RKO (cell line): ENCODE results near the gene ZBTB8OS.
"Not testable (repeated sequence)": the region's sequence is repeated elsewhere in the genome, so short reads cannot be mapped to it uniquely, and the experiment has no call there.

Experiments used
- DNase-seq: peaks from one replicate; pipeline ENCODE4 v3.0.0-alpha.2; 2016; ENCODE audit warnings: low spot score

ZBTB8OS gene

GRCh38 chr1:32650248-32650751 lies at the start of gene ZBTB8OS:
Gene ZBTB8OS (minus strand): TSS chr1:32650550. CDS start chr1:32650529, 21 bp downstream.
- DNase-seq, result peak; percentile 97

DNA sequence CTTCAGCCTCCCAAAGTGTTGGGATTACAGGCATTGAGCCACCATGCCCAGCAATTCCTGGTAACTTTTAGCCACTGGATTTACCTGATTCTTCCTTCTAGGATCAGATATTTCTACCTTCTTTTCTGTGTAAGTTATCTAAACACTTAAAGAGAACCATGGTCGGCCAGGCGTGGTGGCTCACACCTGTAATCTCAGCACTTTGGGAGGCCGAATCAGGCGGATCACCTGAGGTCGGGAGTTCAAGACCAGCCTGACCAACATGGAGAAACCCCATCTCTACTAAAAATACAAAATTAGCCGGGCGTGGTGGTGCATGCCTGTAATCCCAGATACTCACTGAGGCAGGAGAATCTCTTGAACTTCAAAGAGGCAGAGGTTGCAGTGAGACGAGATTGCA lies 46.6 kb upstream of the ZBTB8OS start:
- not testable (repeated sequence) for DNase-seq

DNA sequence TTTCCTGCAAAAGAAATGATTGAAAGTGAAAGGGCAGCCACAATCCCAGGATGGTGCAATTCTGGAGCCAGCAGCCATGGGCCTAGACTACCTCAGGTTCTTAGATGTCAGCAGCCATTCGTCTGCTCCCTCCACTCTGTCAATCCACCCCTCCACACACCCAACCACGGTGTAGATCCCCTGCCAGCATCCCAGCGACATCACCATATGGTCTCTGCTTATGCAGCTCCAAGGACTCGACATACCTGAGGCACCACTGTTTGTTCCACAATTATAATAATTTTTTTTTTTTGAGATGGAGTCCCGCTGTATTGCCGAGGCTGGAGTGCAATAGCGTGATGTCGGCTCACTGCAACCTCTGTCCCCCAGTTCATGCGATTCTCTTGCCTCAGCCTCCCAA lies 45.7 kb upstream of the ZBTB8OS start:
- DNase-seq, result no peak

DNA sequence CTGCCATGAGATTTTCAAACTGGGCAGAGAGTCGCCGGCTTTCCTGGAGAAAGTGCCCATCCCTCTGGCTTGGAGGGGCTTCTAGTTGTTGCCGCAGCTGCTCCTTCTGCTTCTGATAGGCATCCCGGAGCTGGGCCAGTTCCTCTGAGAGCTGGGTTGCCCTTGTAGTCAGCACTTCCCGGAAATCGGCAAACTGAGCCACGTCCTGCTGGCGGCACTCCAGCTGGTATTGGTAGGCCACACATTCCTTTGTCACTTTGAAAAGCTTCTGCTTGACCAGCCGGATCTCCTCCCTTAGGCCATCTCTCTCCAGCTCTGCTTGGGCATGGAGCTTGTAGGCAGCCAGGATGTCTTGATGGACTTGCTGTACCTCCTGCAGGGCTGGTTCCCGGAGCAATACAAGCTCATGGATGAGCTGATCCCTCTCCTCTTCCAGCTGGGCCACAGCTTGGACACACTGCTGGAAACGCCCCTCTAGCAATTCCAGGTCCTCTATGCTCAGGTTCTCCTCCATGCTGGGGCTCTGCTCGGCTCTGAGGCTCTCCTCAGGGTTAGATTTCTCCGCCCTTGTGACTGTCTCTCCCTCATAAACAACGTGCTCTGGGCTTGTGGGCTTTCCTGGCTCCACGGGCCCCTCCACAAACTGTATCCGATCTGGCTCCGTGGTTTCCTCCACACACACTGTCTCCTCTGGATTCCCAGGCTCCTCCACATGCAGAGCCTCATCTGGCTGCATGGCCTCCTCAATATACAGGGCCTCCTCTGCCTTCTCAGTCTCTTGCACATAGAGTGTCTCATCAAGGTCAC lies 45.0 kb upstream of the ZBTB8OS start:
- DNase-seq, result no peak

GRCh38 chr1:32693455-32694174 lies 43.3 kb upstream of the ZBTB8OS start:
- DNase-seq, result no peak

DNA sequence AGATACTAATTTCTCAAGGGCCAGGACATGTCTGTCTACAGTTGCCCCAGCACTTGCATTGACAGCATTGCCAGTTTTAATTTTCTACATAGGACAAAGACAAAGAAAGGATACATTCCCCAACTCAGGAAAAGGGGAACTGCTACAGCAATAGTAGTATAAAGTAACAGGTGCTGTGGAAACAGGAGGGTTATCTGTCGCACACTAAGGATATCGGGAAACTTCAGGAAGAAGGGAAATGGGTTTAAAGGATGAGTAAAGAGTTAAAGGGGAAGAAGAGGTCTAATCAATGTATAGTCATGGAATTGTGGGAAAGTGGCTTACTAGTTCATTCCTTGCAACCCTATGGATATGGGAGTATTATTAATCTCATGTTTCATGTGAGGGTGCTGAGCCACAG lies 36.0 kb upstream of the ZBTB8OS start:
- DNase-seq, result no peak

- DNase-seq, result no peak
Measured at GRCh38 chr1:32685498-32685897, 35.1 kb upstream of the ZBTB8OS start.

GRCh38 chr1:32684167-32684811 lies 33.9 kb upstream of the ZBTB8OS start:
- DNase-seq, result no peak

GRCh38 chr1:32683397-32683796 lies 33.0 kb upstream of the ZBTB8OS start:
- no peak for DNase-seq

GRCh38 chr1:32681999-32682398 lies 31.6 kb upstream of the ZBTB8OS start:
- DNase-seq, result no peak

DNA sequence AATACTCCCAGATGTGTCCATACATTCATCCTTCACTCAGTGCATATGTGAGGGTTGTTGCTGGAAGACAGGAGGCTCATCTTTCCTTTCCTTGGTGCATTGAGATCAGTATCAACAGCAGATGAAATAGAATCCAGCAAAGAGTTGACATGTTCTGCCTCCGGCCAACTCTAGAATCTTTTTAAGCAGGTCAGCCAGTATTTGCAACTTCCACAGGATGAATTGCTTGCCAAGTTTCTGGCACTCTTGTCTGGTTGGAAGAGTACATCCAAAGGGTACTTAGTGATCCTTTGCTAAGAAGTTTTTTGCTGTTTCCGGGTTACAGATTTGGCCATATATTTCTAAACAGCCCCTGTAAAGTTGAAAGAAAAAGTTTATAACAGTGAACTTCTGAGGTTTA lies 31.2 kb upstream of the ZBTB8OS start:
- no peak for DNase-seq

- no peak for DNase-seq
Measured at GRCh38 chr1:32680642-32681041, 30.3 kb upstream of the ZBTB8OS start.

GRCh38 chr1:32679993-32680392 lies 29.6 kb upstream of the ZBTB8OS start:
- not testable (repeated sequence) for DNase-seq

DNA sequence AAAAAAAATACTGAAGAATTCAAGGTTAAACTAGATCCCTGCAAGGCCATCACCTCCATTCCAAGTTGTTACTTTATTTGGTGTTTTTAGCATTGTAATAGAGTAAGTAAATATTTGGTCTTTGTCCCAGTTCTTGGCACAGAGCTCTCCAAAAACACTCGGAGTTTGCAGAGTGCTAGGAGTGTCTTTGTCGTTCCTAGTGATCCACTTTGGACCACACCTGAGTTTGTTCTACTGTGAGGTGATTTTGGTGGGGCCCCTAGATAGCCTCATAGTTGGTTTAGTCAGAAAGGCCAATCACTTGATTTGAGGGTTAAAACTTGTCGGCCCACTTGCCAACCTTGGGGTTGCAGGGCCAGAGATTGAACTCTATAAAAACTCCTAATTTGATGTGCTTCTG lies 26.6 kb upstream of the ZBTB8OS start:
- no peak for DNase-seq

DNA sequence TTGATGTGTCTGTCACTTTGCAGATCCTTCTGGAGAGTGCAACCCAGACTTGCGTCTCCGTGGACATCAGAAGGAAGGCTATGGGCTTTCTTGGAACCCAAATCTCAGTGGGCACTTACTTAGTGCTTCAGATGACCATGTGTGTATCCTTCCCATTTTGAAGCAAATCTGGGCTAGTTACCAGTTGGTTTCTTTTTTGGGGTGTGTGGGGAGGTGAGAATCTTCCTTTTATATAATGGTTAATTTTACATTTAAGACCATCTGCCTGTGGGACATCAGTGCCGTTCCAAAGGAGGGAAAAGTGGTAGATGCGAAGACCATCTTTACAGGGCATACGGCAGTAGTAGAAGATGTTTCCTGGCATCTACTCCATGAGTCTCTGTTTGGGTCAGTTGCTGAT lies 18.4 kb upstream of the ZBTB8OS start:
- not testable (repeated sequence) for DNase-seq

GRCh38 chr1:32666901-32667566 lies 16.7 kb upstream of the ZBTB8OS start:
- DNase-seq, result no peak

DNA sequence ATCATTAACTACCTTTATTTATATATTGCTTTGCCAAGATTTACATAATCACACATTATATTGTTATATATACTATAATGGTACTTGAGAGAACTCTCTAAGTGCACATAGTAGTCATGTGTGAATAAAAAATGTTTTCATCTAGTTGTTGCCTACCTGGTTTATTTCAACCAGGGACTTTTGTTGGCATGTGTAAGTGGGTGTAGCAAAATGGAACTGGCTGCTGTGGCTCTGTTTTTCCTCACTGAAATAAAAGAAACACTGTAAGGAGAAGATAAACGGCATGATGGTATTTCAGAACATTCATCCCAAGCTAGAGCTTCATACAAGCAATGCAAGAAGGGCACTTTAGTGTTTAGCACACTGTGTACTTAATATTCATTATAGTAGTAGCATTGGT lies 15.6 kb upstream of the ZBTB8OS start:
- DNase-seq, result no peak

DNA sequence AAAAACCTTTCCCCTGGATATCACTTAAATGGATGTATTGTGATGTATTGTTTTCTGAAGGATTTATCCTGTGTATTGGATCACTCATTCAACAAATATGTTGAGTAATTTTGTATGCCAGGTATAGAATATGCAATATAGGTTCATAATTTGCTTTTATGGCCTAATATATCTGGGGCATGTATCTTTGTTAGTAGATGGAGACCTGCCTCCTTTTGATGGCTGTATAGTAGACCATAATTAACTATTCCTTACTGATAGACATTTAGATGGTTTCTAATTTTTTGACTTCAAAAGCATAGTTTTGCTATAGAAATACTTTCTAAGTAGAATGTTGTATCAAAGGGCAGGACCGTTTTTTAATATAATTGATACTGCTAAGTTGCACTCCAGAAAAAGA lies 9.2 kb upstream of the ZBTB8OS start:
- DNase-seq, result no peak

GRCh38 chr1:32652244-32652962 lies 2.1 kb upstream of the ZBTB8OS start:
- peak; percentile 42 for DNase-seq

GRCh38 chr1:32651461-32652073 lies 1.2 kb upstream of the ZBTB8OS start:
- peak; percentile 46 for DNase-seq
